HepG2 (cell line): Measurements from ENCODE around the gene CHDH. TPM values are rescaled to one million over a fixed set of nuclear protein-coding genes. Genes with fewer than 3 reads are reported as not detected.

Source experiments
- ATAC-seq: fragments of 200-7000 bp; cut with Tn5 transposase; 3 replicates; pipeline ENCODE4 v1.9.1; 2020; ENCODE audit warnings: mild to moderate bottlenecking, moderate library complexity
- BruUV-seq: library from RNA; stranded (reverse); fragments of 400-500 nt; replicated peaks from 2 replicates; lab custom pipeline; 2021; lab: Mats Ljungman, UMichigan
- CTCF ChIA-PET: fragments of 300-600 bp; formaldehyde crosslinking; extraction: SDS; loops from one replicate; lab custom pipeline; 2021; ENCODE audit warnings: low total read pairs, inconsistent platforms, low intra/inter-chr PET ratio; lab: Yijun Ruan, JAX
- POLR2A ChIA-PET: fragments of 350-600 bp; sonication (Branson Sonifier 250); formaldehyde crosslinking; loops from one replicate; lab custom pipeline; 2020; ENCODE audit warnings: antibody characterized with exemption, inconsistent platforms; lab: Yijun Ruan, JAX
- DNase-seq: peaks from one replicate; pipeline ENCODE4 v3.0.0-alpha.2; 2015; ENCODE audit warnings: low spot score
- FAIRE-seq: peaks from 3 replicates; lab custom pipeline; 2011; peaks lifted over from hg19 to GRCh38; lab: Jason Lieb, UNC
- H2AFZ ChIP-seq: one replicate; pipeline ENCODE4 v1.6.1; 2011; ENCODE audit warnings: low read length, inconsistent platforms
- H3K27ac ChIP-seq: fragments of 300-600 bp; 3 replicates; pipeline ENCODE4 v1.8.0; 2011; ENCODE audit warnings: mixed run types, mild to moderate bottlenecking, mixed read lengths, low read length, inconsistent platforms; ENCODE audit not compliant: insufficient read depth; ENCODE audit errors: extremely low read length
- H3K27me3 ChIP-seq, 2 experiments: fragments of 200-600 bp in 1 of 2; 2 replicates in 1 of 2; 3 replicates in 1 of 2; pipeline versions ENCODE4 v1.6.0 to v1.8.0; 2011; ENCODE audit warnings: low read length in 2 of 2, mild to moderate bottlenecking in 2 of 2, moderate library complexity in 2 of 2, inconsistent platforms in 1 of 2; ENCODE audit not compliant: insufficient read depth in 2 of 2, control insufficient read depth in 1 of 2
- H3K36me3 ChIP-seq, 2 experiments: fragments of 200-600 bp in 1 of 2; replicated peaks in 1 of 2; 2 replicates in 1 of 2; 3 replicates in 1 of 2; pipeline versions ENCODE4 v1.5.1 to v1.8.0; 2011; ENCODE audit warnings: low read length in 2 of 2, inconsistent platforms in 1 of 2; ENCODE audit not compliant: insufficient read depth in 2 of 2, control insufficient read depth in 1 of 2
- H3K4me1 ChIP-seq: 2 replicates; pipeline ENCODE4 v1.5.1; 2012; ENCODE audit warnings: low read length, inconsistent platforms; ENCODE audit not compliant: insufficient read depth
- H3K4me2 ChIP-seq: 2 replicates; pipeline ENCODE4 v1.6.0; 2011; ENCODE audit warnings: low read depth, low read length, inconsistent platforms
- H3K4me3 ChIP-seq, 3 experiments: fragments of 200-600 bp in 1 of 3; sonication (generic), shearing (Covaris generic) in 1 of 3; replicated peaks in 1 of 3; 2 replicates each; pipeline ENCODE4 v1.5.1; 2011 to 2016; ENCODE audit warnings: low read length in 3 of 3, inconsistent platforms in 2 of 3, low read depth in 2 of 3, mild to moderate bottlenecking in 2 of 3, control low read depth in 1 of 3, mixed read lengths in 1 of 3; ENCODE audit not compliant: insufficient read depth in 1 of 3
- H3K79me2 ChIP-seq: one replicate; pipeline ENCODE4 v1.6.1; 2011; ENCODE audit warnings: low read length, inconsistent platforms; ENCODE audit not compliant: insufficient read depth
- H3K9ac ChIP-seq: 2 replicates; pipeline ENCODE4 v1.6.0; 2011; ENCODE audit warnings: mild to moderate bottlenecking, low read depth, low read length, inconsistent platforms; ENCODE audit not compliant: insufficient read depth
- H3K9me3 ChIP-seq: 2 replicates; pipeline ENCODE4 v1.5.1; 2012; ENCODE audit warnings: mild to moderate bottlenecking, low read length
- H4K20me1 ChIP-seq: 2 replicates; pipeline ENCODE4 v1.6.0; 2011; ENCODE audit warnings: inconsistent platforms, mild to moderate bottlenecking, low read length, moderate library complexity; ENCODE audit not compliant: insufficient read depth
- AGO2 ChIP-seq: fragments of 200-400 bp; formaldehyde crosslinking; optimal IDR thresholded peaks from 2 replicates; pipeline ENCODE3; 2017; ENCODE audit warnings: mild to moderate bottlenecking, low read depth, low read length, moderate library complexity
- ARID5B ChIP-seq: IDR thresholded peaks from 2 replicates; pipeline ENCODE4 v1.4.0; 2020; ENCODE audit warnings: mild to moderate bottlenecking, missing genetic modification reagents
- GATAD2A ChIP-seq: IDR thresholded peaks from 2 replicates; pipeline ENCODE4 v1.6.1; 2016
- HIVEP1 ChIP-seq: sonication (generic); formaldehyde crosslinking; IDR thresholded peaks from 2 replicates; pipeline ENCODE4 v1.4.0; 2020; ENCODE audit warnings: mild to moderate bottlenecking, missing genetic modification reagents
- HNF1A ChIP-seq, 2 experiments: sonication (generic) in 1 of 2; formaldehyde crosslinking in 1 of 2; IDR thresholded peaks; 2 replicates each; pipeline versions ENCODE4 v1.4.0 to v1.6.1; 2016 to 2020; ENCODE audit warnings: borderline replicate concordance in 1 of 2, low read depth in 1 of 2, mild to moderate bottlenecking in 1 of 2, missing genetic modification reagents in 1 of 2
- MAZ ChIP-seq, 2 experiments: sonication (generic) in 1 of 2; formaldehyde crosslinking in 1 of 2; IDR thresholded peaks; 2 replicates each; pipeline versions ENCODE4 v1.5.0 to v1.6.1; 2012 to 2020; ENCODE audit warnings: low read depth in 2 of 2, mild to moderate bottlenecking in 2 of 2, borderline replicate concordance in 1 of 2, improper control_type of control experiment in 1 of 2, low read length in 1 of 2, missing genetic modification reagents in 1 of 2, moderate library complexity in 1 of 2
- RBM22 ChIP-seq: fragments of 200-400 bp; formaldehyde crosslinking; optimal IDR thresholded peaks from 2 replicates; pipeline ENCODE3; 2017; ENCODE audit warnings: mild to moderate bottlenecking, low read length, moderate library complexity
- RFXAP ChIP-seq: sonication (generic); formaldehyde crosslinking; IDR thresholded peaks from 2 replicates; pipeline ENCODE4 v1.4.0; 2020; ENCODE audit warnings: missing genetic modification reagents, borderline replicate concordance
- SIN3B ChIP-seq: fragments of 150-350 bp; IDR thresholded peaks from 2 replicates; pipeline ENCODE4 v1.6.1; 2014; ENCODE audit warnings: low read length
- SRF ChIP-seq: IDR thresholded peaks from 2 replicates; pipeline ENCODE4 v1.6.1; 2011; ENCODE audit warnings: mild to moderate bottlenecking, low read depth, low read length, moderate library complexity
- ZBTB38 ChIP-seq: sonication (generic); formaldehyde crosslinking; IDR thresholded peaks from 2 replicates; pipeline ENCODE4 v1.5.1; 2020; ENCODE audit warnings: mild to moderate bottlenecking, missing genetic modification reagents
- ZC3H13 ChIP-seq: sonication (generic); formaldehyde crosslinking; IDR thresholded peaks from 2 replicates; pipeline ENCODE4 v1.8.1; 2023; ENCODE audit warnings: mild to moderate bottlenecking, missing genetic modification reagents, moderate library complexity
- ZFP36 ChIP-seq: fragments of 150-350 bp; IDR thresholded peaks from 2 replicates; pipeline ENCODE4 v1.6.1; 2018; ENCODE audit warnings: borderline replicate concordance, low read length, low read depth; ENCODE audit not compliant: partially characterized antibody
- WGBS: methylation state at CpG from one replicate; pipeline ENCODE4 v1.1.6; 2017; ENCODE audit warnings: low lambda C conversion rate; 5-methylcytosine and 5-hydroxymethylcytosine counted together
- in situ Hi-C: cut with HindIII; loops from 2 replicates; pipeline ENCODE4 v1.10.0; 2017; ENCODE audit warnings: low pct_unique_long_range_greater_than_20kb; ENCODE audit not compliant: extremely low pct_ligation_motif_present
- intact Hi-C: fragments of 100-400 bp; cut with micrococcal nuclease; formaldehyde crosslinking; loops from one replicate; pipeline ENCODE4 v1.10.0; 2022; ENCODE audit not compliant: unreplicated experiment
- polyA plus RNA-seq, 8 experiments: library from polyadenylated mRNA; depleted of rRNA in 3 of 8; stranded (reverse) in 7 of 8; unstranded in 1 of 8; fragments of >200 nt; fragmentation: Illumina TruSeq in 4 of 8; extraction: Trizol in 4 of 8; gene quantifications; 2 replicates each; pipeline versions ENCODE4 v1.2.1 to v1.2.3, GENCODE V29; 2011 to 2016; ENCODE audit warnings: low read depth in 4 of 8, missing spikeins in 1 of 8, mixed read lengths in 1 of 8; ENCODE audit not compliant: insufficient read depth in 1 of 8
- total RNA-seq, 5 experiments: library from RNA; depleted of rRNA; stranded (reverse); fragments of >200 nt; fragmentation: Illumina TruSeq; extraction: Trizol; gene quantifications; 2 replicates each; pipeline ENCODE4 v1.2.3, GENCODE V29; 2016; ENCODE audit warnings: low read depth in 1 of 5

CHDH gene
- total and polyA plus RNA-seq, 2 of the 13 experiments (the other 11 are each of a cell fraction or from before 2014, with no cell fraction given): 28.1 to 48.9 TPM

DNA sequence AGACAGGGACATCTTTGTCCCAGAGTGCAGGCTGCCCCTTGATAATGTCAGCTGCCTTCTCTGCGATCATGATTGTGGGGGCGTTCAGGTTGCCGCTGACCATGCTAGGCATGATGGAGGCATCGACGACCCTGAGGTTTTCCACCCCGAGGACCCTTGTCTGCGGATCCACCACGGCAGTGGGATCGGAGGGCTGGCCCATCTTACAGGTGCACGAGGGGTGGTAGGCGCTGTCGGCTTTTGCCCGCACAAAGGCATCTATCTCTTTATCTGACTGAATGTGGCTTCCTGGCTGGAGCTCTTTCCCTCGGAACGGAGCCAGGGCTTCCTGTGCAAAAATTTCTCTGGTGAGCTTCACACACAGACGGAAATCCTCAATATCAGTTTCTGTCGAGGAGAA is 28.4 kb downstream of the CHDH start (continued):
- TF ChIP-seq SRF (no peak), SIN3B (no peak), RFXAP (CRISPR knock-in tag) (no peak), RBM22 (peak; percentile 14), GATAD2A (CRISPR knock-in tag) (no peak), AGO2 (peak; percentile 66), MAZ (IDR thresholded peaks at IDR 0.05; ENCODE audit: borderline replicate concordance, low read depth, low read length) (no peak), MAZ (CRISPR knock-in tag; IDR thresholded peaks at IDR 0.05; ENCODE audit: low read depth) (no peak)

DNA sequence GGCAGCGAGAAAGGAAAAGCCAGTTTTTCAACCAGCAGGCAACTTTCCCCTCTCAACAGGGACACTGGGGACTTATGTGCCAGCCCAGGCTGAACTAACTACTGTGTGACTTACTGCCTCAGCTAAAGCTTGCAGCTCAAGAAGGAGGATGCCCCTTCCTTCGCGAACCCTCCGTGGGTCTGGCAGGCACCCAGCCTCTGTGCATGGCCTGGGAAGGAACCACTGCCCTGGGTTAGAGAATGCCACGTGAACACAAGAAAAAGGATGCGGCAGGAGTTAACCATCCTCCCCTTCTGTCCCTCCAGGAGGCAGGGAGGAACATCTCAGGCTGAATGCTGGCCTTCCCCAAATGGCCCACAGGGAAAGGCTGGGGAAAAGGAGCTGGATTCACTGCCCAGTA is 29.0 kb downstream of the CHDH start:
- no peak for ATAC-seq
- ChIA-PET POLR2A (interaction anchor here (1.5 to 12.1 kb wide), 2 partner anchors 19 to 26 kb away, joined by 6 to 156 read pairs; partner anchors contain the start of gene CHDH), CTCF (no interaction called here)
- Histone ChIP-seq H3K4me1 (peaks cover 45% of the 10 kb centered on the region), H3K4me3 (no peak overlapping the region), H3K9ac (no peak overlapping the region), H3K36me3 (peaks cover 43 to 69% of the 10 kb centered on the region in 2 experiments), H3K27me3 (no peaks in the 10 kb centered on the region), H3K9me3 (no peaks in the 10 kb centered on the region), H3K79me2 (no peaks in the 10 kb centered on the region), H2AFZ (no peak overlapping the region), H3K27ac (peak overlapping the region; percentile 45), H3K4me2 (no peak overlapping the region), H4K20me1 (peaks cover 14% of the 10 kb centered on the region)
- TF ChIP-seq HIVEP1 (CRISPR knock-in tag) (no peak), HNF1A (IDR thresholded peaks at IDR 0.05; ENCODE audit: low read depth) (no peak), HNF1A (CRISPR knock-in tag; IDR thresholded peaks at IDR 0.05; ENCODE audit: borderline replicate concordance) (no peak), ZBTB38 (CRISPR knock-in tag) (no peak), ZFP36 (no peak), ARID5B (CRISPR knock-in tag) (no peak), ZC3H13 (CRISPR knock-in tag) (0 out of 2 replicates have a peak, but pooled peaks have one; percentile 43)
- WGBS: 98% methylated on average over 5 of the region's 6 CpGs
- DNase-seq: no peak
- FAIRE-seq: no peak
- intact Hi-C loops: no loop called here
- in situ Hi-C loops: no loop called here
- BruUV-seq: no TSS peak
